Measurements from ENCODE around the gene ASPDH. TPM values are rescaled to one million over a fixed set of nuclear protein-coding genes. Genes with fewer than 3 reads are reported as not detected.

ASPDH gene
- total RNA-seq, 6 experiments from 2014 or later, result not detected

DNA sequence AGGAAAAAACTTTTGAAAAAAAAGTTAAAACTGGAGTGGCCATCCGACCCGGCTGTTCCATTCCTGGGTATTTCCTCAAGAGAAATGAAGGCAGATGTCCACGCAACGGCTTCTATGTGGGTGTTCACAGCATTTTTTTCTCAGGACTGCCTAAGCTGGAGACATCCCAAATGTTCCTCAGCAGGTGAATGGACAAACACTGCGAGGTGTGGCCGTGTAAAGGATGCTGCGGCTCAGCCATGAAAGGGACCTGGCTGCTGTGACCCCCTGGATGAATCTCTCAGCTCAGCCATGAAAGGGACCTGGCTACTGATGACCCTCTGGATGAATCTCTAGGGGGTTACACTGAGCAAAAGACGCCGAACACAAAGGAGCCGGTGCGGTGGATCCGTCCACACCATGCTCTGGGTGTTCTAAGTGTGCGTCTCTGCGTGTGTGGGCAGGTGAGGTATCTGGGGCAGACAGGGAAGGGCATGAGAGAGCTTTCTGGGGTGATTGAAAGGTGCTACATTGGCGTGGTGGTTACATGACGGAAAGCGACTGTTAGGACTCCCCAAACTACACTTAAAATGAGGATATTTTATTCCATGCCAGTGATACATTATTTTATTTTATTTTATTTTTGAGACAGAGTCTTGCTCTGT lies 7.2 kb upstream of the ASPDH start:
- DNase-seq, result no peak
- Mint-ChIP-seq H3K27me3 (ENCODE audit: insufficient read depth) (no peaks in the 10 kb centered on the region; the same call in none of the 2 replicates), H3K9me3 (peaks cover 5% of the 10 kb centered on the region; the same call in 1 of the 2 replicates), H3K4me1 (ENCODE audit: low read depth) (no peaks in the 10 kb centered on the region), H3K27ac (no peak overlapping the region), H3K4me3 (no peak overlapping the region), H3K36me3 (ENCODE audit: low read depth) (no peaks in the 10 kb centered on the region)
- TF ChIP-seq, protein P1, sequence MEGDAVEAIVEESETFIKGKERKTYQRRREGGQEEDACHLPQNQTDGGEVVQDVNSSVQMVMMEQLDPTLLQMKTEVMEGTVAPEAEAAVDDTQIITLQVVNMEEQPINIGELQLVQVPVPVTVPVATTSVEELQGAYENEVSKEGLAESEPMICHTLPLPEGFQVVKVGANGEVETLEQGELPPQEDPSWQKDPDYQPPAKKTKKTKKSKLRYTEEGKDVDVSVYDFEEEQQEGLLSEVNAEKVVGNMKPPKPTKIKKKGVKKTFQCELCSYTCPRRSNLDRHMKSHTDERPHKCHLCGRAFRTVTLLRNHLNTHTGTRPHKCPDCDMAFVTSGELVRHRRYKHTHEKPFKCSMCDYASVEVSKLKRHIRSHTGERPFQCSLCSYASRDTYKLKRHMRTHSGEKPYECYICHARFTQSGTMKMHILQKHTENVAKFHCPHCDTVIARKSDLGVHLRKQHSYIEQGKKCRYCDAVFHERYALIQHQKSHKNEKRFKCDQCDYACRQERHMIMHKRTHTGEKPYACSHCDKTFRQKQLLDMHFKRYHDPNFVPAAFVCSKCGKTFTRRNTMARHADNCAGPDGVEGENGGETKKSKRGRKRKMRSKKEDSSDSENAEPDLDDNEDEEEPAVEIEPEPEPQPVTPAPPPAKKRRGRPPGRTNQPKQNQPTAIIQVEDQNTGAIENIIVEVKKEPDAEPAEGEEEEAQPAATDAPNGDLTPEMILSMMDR (IDR thresholded peaks at IDR 0.05), result no peak

DNA sequence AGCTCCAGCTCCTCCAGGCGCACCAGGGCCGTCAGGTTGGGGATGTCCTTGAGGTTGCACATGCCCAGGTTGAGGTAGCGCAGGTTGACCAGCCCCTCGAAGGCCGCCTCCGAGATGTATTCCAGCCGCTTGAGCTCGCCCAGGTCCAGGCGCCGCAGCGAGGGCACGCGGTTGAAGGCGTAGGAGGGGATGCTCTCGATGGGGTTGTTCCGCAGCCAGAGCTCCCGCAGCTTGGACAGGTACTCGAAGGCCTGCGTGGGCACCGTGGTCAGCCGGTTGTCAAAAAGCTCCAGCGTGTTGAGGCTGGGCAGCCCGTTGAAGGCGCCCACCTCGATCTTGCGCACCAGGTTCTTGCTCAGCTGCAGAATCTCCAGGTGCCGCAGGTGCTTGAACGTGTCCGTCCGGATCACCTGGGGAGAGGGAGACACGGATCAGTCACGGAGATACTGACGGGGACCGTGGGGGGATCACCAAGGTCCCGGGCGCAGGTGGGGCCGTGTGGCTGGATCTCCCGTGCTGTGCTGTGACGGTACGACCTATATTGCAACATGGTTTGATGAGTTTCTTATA lies 5.4 kb upstream of the ASPDH start:
- no peak for DNase-seq

DNA sequence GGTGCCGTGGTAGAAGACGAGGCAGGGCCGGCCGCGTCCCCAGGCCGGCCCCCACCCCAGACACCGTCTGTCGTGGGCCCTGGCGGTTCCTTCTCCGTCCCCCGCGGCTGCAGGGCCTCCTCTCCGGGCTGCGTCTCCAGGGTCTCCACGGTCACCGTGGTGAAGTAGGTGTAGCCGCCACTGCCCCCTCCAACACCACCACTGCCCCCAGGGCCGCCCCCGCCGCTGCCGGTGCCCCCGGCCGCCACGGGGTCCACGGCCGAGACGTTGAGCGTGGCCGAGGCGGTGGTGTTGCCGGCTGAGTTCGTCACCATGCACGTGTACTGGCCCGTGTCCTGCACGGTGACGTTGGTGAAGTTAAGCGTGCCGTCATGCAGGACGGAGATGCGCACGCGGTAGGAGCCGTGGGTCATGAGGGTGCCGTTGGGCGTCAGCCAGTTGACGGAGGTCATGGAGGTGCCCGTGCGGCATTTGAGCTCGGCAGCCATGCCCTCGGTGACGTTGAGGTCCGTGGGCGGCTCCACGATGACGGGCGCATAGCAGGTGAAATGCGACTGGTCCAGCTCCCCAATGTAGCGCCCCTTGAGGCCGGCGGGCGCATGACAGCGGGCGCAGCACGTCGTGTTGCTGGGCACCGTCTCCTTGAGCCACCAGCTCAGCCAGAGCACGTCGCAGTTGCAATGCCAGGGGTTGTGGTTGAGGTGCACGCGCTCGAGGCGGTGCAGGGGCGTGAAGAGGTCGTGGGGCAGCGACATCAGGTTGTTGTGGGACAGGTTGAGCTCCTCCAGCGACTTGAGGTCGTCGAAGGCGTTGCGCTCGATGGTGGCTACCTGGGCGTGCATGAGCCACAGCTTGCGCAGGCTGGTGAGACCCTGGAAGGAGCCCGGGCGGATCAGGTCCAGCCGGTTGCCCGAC lies 4.6 kb upstream of the ASPDH start:
- Mint-ChIP-seq H3K4me3 (no peak overlapping the region), H3K36me3 (ENCODE audit: low read depth) (no peaks in the 10 kb centered on the region), H3K9me3 (peaks cover 5% of the 10 kb centered on the region; the same call in 1 of the 2 replicates), H3K27me3 (ENCODE audit: insufficient read depth) (peaks cover 4% of the 10 kb centered on the region; the same call in 1 of the 2 replicates), H3K4me1 (ENCODE audit: low read depth) (no peaks in the 10 kb centered on the region), H3K27ac (no peak overlapping the region)
- TF ChIP-seq, protein P1 (IDR thresholded peaks at IDR 0.05), result peak; percentile 60
- DNase-seq, result no peak

More for the DNA sequence above, 5.4 kb upstream of the ASPDH start:
- H3K36me3 Mint-ChIP-seq (ENCODE audit: low read depth), result no peaks in the 10 kb centered on the region
- peaks cover 5% of the 10 kb centered on the region; the same call in 1 of the 2 replicates for H3K9me3 Mint-ChIP-seq
- TF ChIP-seq, protein P1 (IDR thresholded peaks at IDR 0.05), result no peak
- no peak overlapping the region for H3K27ac Mint-ChIP-seq
- H3K27me3 Mint-ChIP-seq (ENCODE audit: insufficient read depth), result peaks cover 4% of the 10 kb centered on the region; the same call in 1 of the 2 replicates
- no peaks in the 10 kb centered on the region for H3K4me1 Mint-ChIP-seq (ENCODE audit: low read depth)
- H3K4me3 Mint-ChIP-seq, result no peak overlapping the region

DNA sequence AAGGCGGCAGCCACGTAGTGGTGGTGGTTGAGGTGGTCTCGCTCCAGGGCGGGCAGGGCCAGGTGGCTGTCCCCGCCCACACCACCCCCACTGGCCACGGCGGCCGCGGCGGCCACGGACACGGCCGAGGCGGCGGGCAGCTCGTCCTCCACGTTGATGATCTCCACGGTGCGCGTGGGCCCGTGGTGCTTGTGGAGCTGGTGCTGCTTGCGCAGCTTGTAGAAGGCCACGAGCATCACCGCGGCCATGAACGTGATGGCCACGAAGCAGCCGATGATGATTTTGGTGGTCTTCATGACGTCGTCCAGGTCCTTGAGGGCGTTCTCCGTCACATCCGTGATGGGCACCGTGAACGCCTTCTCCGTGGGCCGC lies 4.0 kb upstream of the ASPDH start:
- Mint-ChIP-seq H3K9me3 (peaks cover 5% of the 10 kb centered on the region; the same call in 1 of the 2 replicates), H3K4me1 (ENCODE audit: low read depth) (no peaks in the 10 kb centered on the region), H3K36me3 (ENCODE audit: low read depth) (no peaks in the 10 kb centered on the region), H3K4me3 (no peak overlapping the region), H3K27ac (no peak overlapping the region), H3K27me3 (ENCODE audit: insufficient read depth) (peaks cover 4% of the 10 kb centered on the region)
- no peak for DNase-seq
- TF ChIP-seq, protein P1 (IDR thresholded peaks at IDR 0.05), result no peak

DNA sequence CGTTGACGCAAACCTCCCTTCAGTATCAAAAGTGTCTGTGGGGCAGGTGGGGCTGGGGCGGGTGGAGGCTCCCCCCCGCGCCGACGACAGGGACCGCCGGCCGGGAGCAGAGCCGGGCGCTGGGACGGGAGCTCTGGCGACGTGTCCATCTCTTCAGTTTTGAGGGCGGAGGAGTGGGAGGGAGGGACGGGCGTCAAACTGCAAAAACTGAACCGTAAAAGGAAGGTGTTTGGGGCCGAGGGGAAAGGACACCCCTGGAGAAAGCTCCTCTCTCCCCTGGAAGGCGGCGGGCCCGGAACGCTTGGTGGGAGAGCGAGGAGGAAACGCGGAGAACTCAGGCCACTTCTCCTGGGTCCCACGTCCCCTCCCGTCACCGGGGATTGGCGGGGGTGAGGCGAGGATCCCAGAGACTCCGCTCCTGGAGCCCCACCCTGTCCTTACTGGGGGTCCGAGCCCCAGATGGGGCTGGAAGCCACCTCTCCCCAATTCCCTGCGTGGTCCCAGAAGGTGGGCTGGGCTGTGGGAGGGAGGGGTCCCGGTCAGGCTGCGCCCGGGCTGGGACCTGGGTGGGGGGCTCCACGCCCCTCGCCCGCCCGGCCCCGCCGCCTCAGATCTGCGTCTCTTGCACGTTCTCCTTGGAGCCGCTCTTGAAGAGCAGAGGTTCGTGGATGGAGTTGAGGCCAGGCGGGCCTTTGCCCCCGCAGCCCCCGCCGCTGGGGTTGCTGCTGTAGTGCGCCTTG lies 3.4 kb upstream of the ASPDH start:
- TF ChIP-seq, protein P1 (IDR thresholded peaks at IDR 0.05), result no peak
- Mint-ChIP-seq H3K9me3 (peaks cover 5% of the 10 kb centered on the region; the same call in 1 of the 2 replicates), H3K27ac (no peak overlapping the region), H3K36me3 (ENCODE audit: low read depth) (no peaks in the 10 kb centered on the region), H3K4me3 (no peak overlapping the region), H3K4me1 (ENCODE audit: low read depth) (no peaks in the 10 kb centered on the region; the same call in 1 of the 2 replicates), H3K27me3 (ENCODE audit: insufficient read depth) (peaks cover 7% of the 10 kb centered on the region)
- DNase-seq, result no peak

Measured in HFFc6 (cell line).